ENCODE data around the gene NTRK2. TPM values are rescaled to one million over a fixed set of nuclear protein-coding genes. Genes with fewer than 3 reads are reported as not detected.

Gene NTRK2
- total and polyA plus RNA-seq, 2 experiments from 2014 or later: 0.99 to 3.7 TPM

- no peaks in the 10 kb centered on the region for H3K9me2 ChIP-seq (replicated peaks; ENCODE audit: insufficient read depth)
- no peaks in the 10 kb centered on the region for H3K4me1 ChIP-seq (ENCODE audit: insufficient read depth)
- no peak overlapping the region for H3K27ac ChIP-seq
- no peaks in the 10 kb centered on the region for H3K9me3 ChIP-seq (ENCODE audit: low read depth)
- 75% methylated on average over 1 of the region's 1 CpG for WGBS (ENCODE audit: low lambda C conversion rate, missing lambda C conversion rate)
- DNase-seq (ENCODE audit: low spot score): no peak
- H3K4me3 ChIP-seq: no peak overlapping the region
- H2AFZ ChIP-seq: no peak overlapping the region
- H3K27me3 ChIP-seq: peaks cover 4% of the 10 kb centered on the region
- H3K4me2 ChIP-seq: no peak overlapping the region
- H3K79me2 ChIP-seq: no peaks in the 10 kb centered on the region
- no peaks in the 10 kb centered on the region for H4K20me1 ChIP-seq (ENCODE audit: insufficient read depth, poor library complexity, severe bottlenecking)
- H3K36me3 ChIP-seq (replicated peaks; ENCODE audit: insufficient read depth, low read depth): no peaks in the 10 kb centered on the region
- TF ChIP-seq EZH2 (IDR thresholded peaks at IDR 0.05; ENCODE audit: borderline replicate concordance): no peak
- no peak for TF ChIP-seq EZH2phosphoT487 (IDR thresholded peaks at IDR 0.05; ENCODE audit: low read depth, severe bottlenecking, unreplicated experiment)
- TF ChIP-seq CTCF (IDR thresholded peaks at IDR 0.05; ENCODE audit: poor library complexity): no peak
These were observed 10.0 kb downstream of the NTRK2 start for GRCh38 chr9:84679571-84679970.

GRCh38 chr9:84681516-84682285 is 12.2 kb downstream of the NTRK2 start:
- Histone ChIP-seq H2AFZ (no peak overlapping the region), H3K4me2 (no peak overlapping the region), H3K79me2 (no peaks in the 10 kb centered on the region), H3K4me3 (no peak overlapping the region), H3K36me3 (replicated peaks; ENCODE audit: insufficient read depth, low read depth) (no peaks in the 10 kb centered on the region), H3K9me3 (ENCODE audit: low read depth) (no peaks in the 10 kb centered on the region), H3K9me2 (replicated peaks; ENCODE audit: insufficient read depth) (no peaks in the 10 kb centered on the region), H3K27ac (no peak overlapping the region), H3K4me1 (ENCODE audit: insufficient read depth) (no peaks in the 10 kb centered on the region), H4K20me1 (ENCODE audit: insufficient read depth, poor library complexity, severe bottlenecking) (no peaks in the 10 kb centered on the region), H3K27me3 (no peaks in the 10 kb centered on the region)
- TF ChIP-seq EZH2phosphoT487 (IDR thresholded peaks at IDR 0.05; ENCODE audit: low read depth, severe bottlenecking, unreplicated experiment) (no peak), CTCF (IDR thresholded peaks at IDR 0.05; ENCODE audit: poor library complexity) (no peak), EZH2 (IDR thresholded peaks at IDR 0.05; ENCODE audit: borderline replicate concordance) (no peak)
- no peak for DNase-seq (ENCODE audit: low spot score)
- WGBS (ENCODE audit: low lambda C conversion rate, missing lambda C conversion rate): 88% methylated on average over 6 of the region's 6 CpGs

- Histone ChIP-seq H3K79me2 (no peaks in the 10 kb centered on the region), H2AFZ (no peak overlapping the region), H3K4me3 (no peak overlapping the region), H3K4me2 (no peak overlapping the region), H3K36me3 (replicated peaks; ENCODE audit: insufficient read depth, low read depth) (no peaks in the 10 kb centered on the region), H3K27me3 (no peaks in the 10 kb centered on the region), H3K9me2 (replicated peaks; ENCODE audit: insufficient read depth) (no peaks in the 10 kb centered on the region), H4K20me1 (ENCODE audit: insufficient read depth, poor library complexity, severe bottlenecking) (no peaks in the 10 kb centered on the region), H3K9me3 (ENCODE audit: low read depth) (no peaks in the 10 kb centered on the region), H3K27ac (no peak overlapping the region), H3K4me1 (ENCODE audit: insufficient read depth) (no peaks in the 10 kb centered on the region)
- 86% methylated on average over 1 of the region's 1 CpG for WGBS (ENCODE audit: low lambda C conversion rate, missing lambda C conversion rate)
- no peak for DNase-seq (ENCODE audit: low spot score)
- TF ChIP-seq CTCF (IDR thresholded peaks at IDR 0.05; ENCODE audit: poor library complexity): no peak
- TF ChIP-seq EZH2 (IDR thresholded peaks at IDR 0.05; ENCODE audit: borderline replicate concordance): no peak
These were observed 16.5 kb downstream of the NTRK2 start for GRCh38 chr9:84686068-84686467.

Data from hepatocyte (in vitro differentiated cells).